ENCODE results near the gene LSP1.
"Not testable (repeated sequence)": the region's sequence is repeated elsewhere in the genome, so short reads cannot be mapped to it uniquely, and the experiment has no call there.

The LSP1 gene

DNA sequence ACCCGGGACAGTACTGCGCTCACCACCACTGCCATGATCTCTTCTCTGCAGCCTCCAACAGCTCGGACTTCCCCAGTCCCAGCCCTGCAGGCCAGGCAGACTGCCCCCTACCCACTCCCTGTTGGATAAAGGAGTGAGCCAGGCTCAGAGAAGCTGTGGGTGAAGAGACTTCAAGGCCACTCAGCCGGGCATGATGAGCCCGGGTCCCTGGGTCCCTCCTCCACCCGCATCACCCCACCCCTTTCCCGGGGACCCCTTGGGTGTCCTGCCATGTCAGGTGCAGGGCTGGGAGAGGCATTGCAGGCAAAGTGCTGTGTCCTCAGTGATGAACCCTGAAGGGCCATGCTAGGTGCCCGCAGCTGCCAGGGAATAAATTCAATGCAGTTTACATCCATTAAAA is 14.5 kb downstream of the LSP1 start:
- DNase-seq, result no peak

DNA sequence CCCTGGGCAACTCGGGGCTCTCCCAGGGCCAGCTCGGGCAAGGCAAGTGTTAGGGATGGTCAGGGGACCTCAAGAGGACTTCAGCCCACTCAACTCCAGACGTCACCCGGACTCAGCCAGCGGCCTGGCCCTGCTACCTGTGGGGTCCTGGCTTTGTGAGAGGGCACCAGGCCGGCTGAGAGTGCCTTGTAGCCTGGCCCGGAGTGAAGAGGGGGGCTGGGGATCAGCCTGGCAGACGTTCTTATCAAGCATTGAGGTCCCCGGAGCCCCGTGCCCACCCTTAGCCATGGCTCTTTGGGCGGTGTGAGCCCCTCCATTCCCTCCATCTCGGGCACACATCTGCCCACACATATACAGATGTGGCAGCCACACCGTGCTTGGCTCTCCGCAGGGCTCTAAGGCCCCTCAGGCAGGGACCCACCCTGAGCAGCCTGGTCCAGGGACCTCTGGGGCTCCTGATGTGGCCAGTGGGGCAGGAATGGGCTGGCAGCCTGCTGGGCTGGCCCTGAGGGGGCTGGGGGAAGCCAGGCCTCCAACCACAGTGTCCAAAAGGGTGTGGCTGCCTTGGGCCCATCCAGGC is 15.3 kb downstream of the LSP1 start:
- DNase-seq, result no peak

- DNase-seq, result no peak
These were observed 15.9 kb downstream of the LSP1 start for GRCh38 chr11:1868636-1869291.

- no peak for DNase-seq
These were observed 16.8 kb downstream of the LSP1 start for GRCh38 chr11:1869427-1870325.

DNA sequence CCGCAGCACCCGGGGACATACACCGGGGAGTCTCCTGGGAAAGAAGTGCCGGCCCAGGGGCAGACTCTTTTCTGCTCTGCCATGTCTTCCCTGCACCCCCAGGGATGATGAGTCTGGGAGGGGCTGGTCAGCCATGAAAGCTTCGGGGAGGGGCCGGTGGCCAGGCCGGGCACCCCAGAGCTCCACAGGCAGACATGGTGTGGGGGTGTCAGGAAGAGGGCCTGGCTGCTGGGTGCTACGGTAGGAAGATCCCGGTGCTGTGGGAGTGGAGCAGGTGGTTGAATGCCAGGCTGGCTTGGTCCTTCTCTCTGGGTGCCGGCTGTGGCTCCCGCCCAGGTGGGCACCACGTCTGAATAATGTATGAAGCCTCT is 17.4 kb downstream of the LSP1 start:
- no peak for DNase-seq

GRCh38 chr11:1870721-1871466 is 18.0 kb downstream of the LSP1 start:
- DNase-seq, result no peak

DNA sequence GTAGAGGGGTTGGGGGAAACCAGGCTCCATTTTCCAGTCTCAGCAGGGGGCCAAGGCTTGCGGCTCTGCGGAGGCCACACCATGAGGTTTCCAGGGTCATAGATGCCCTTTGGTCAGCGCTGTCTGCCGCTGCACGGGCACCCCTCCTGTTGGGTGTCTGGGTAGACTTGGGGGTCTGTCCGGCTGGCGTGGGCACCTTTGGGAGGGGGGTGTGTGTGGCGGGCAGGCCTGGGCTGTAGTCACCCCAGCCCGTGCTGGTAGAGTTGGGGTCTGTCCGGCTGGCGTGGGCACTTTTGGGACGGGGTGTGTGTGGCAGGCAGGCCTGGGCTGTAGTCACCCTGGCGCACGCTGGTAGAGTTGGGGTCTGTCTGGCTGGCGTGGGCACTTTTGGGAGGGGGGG is 18.6 kb downstream of the LSP1 start:
- no peak for DNase-seq

DNA sequence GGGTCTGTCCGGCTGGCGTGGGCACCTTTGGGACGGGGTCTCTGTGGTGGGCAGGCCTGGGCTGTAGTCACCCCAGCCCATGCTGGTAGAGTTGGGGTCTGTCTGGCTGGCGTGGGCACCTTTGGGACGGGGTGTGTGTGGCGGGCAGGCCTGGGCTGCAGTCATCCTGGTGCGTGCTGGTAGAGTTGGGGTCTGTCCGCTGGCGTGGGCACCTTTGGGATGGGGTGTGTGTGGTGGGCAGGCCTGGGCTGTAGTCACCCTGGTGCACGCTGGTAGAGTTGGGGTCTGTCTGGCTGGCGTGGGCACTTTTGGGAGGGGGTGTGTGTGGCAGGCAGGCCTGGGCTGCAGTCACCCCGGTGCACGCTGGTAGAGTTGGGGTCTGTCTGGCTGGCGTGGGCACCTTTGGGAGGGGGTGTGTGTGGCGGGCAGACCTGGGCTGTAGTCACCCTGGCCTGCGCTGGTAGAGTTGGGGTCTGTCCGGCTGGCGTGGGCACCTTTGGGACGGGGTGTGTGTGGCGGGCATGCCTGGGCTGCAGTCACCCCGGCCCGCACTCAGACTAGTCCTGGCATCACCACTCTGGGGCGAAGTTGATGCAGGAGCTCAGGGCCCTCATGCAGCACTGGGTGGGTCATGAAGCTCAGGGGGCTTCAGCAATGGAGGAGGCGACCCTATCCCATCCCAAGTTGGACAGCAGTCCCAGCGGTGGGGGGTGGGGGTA is 19.5 kb downstream of the LSP1 start:
- no peak for DNase-seq

- no peak for DNase-seq
These were observed 20.3 kb downstream of the LSP1 start for GRCh38 chr11:1873048-1873812.

DNA sequence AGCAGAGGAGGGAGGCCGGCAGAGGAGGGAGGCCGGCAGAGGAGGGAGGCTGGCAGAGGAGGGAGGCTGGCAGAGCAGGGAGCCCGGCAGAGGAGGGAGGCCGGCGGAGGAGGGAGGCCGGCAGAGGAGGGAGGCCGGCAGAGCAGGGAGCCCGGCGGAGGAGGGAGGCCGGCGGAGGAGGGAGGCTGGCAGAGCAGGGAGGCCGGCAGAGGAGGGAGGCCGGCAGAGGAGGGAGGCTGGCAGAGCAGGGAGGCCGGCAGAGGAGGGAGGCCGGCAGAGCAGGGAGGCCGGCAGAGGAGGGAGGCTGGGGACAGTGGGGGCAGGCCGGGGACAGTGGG is 20.9 kb downstream of the LSP1 start:
- DNase-seq, result not testable (repeated sequence)

DNA sequence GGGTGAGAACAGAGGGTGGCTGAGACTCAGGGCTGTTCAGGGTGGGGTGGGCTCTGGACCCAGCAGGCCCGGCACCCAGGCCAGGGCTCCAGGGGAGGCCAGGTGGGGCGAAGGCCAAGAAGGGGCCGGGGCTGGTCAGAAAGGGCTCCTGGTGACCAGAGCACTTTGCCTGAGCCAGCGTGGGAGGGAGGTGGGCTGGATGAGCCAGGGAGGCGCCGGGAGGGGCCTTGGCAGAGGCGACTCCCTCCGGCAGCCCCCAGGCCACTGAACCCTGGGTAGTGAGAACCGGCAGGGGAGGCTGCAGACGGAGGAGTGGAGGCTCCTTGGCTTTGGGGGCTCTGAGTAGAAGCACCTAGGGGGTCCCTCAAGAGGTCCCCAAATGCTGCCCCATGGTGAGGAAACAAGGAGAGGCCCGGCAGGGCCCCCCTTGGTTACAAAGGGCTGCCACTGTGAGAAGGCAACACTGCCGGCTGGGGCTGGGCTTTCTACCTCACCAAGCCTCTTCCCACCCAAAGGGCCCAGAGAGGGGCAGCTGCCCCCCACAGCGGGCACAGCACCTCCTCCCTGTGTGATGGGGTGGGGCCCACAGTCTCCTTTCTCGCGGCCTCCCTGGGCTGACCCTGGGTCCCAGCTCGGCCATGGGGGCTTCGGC is 21.7 kb downstream of the LSP1 start:
- not testable (repeated sequence) for DNase-seq

DNA sequence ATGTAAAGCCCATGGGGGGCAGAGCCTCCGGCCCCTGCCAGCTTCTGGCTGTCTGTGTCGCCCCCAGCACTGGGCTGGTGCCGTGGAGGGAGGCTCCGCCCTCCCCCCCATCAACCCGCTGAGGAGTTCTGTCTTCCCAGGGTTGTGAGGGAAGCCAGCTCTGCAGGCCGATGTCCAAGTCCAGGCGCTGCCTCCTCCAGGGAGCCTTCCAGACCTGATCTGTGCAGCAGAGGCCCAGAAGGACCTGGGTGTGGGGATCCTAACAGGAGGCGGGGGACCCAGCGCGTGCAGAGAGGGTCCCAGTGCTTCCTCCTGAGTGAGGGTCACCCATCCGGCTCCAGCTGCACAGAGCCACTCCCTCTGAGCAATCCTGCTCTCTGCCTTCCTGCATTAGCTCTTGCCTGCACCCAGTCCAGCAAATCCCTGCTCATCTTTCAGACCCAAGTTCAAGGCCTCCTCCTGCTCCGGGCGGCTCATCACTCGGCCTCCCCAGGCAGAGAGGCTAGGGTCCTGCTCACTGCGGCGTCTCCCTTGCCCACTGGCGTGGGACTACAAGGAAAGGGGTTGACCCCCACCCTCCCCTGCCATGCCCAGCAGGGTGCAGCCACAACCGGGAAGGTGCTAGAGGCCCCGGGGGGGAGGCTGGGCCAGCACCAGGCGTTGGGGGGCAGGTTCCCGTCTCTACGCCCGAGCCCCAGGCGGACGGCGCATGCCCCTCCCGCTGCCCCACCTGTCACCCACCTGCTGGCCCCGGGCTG is 22.4 kb downstream of the LSP1 start:
- no peak for DNase-seq

GRCh38 chr11:1875851-1876301 is 23.0 kb downstream of the LSP1 start:
- DNase-seq, result not testable (repeated sequence)

- DNase-seq, result no peak
These were observed 23.6 kb downstream of the LSP1 start for GRCh38 chr11:1876361-1877063.

- DNase-seq, result no peak
These were observed 24.6 kb downstream of the LSP1 start for GRCh38 chr11:1877211-1878136.

DNA sequence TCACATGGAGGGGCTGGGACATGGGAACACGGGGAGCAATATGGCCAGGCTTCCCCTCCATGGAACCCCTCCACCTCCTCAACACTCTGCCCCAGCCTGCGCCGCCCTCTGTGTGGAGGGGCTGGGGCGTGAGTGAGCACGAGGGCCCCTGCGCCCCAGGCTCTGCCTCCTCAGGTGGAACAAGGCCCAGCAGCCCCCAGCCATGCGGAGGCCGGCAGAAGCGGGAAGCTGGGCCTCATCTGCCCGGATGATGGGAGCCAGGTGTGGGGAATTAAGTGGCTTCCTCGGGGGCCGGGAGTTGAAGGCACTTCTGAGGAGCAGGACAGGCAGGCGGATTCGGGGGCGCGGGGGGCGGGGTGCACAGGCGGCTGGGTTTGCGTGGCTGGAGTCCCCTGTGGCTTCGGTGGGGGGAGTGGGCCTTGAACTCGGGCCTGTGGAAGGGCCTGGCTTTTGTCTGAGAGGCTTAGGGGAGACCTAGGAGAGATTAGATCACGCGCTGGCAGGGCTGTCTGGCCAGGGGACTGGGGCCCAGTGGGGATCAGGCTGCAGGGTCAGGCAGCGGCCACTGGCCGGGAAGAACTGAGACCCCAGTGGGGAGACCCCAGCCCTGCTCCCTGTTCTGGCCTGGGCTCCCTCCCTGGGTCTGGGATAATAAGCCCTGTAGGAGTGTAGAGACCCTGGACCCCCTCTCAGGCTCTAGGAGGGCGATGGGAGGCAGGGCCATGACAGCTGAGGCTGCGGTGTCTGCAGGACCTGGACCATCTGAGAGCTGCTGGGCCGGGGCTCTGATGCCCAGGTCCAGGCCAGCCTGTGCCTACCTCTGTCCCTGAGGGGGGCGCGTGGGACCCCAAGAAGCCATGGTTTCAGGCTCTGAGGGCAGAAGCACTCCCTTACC is 25.5 kb downstream of the LSP1 start:
- no peak for DNase-seq

- DNase-seq, result no peak
These were observed 26.6 kb downstream of the LSP1 start for GRCh38 chr11:1879342-1879940.

Measured in NCI-H1048 (cell line).